HG03064 (cell line): Measurements from ENCODE around the gene DNM3.

ENCODE experiments used
- ATAC-seq: cut with Tn5 transposase; IDR thresholded peaks from one replicate; pipeline ENCODE4 v1.9.1; 2021; ENCODE audit warnings: low read depth; ENCODE audit not compliant: unreplicated experiment

The DNM3 gene

DNA sequence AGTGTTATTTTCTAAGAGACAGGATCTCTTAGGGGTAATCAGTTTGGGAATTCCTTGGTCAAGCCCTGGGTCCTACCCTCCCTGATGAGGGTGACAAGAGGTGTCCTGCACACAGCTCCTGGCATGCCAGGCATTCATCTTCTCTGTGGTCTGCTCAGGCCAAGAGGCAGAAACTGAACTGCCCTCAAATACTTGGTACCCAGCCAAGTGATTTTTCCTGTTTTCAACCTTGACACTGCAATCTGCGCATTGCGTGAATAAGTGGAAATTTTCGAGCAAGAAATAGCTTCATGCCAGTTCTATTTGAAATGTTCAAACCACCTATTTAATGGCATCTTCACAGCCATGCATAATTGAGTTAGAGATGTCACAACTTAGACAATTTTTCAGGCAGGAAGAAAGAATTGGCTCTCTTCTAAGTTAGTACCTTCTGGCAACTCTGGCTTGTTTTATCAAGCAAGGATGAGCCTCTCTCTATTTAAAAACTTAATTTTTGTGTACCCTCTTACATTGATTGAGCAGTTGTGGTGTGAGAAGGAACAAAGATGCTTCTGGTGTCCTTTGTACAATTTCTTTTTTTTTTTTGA, 27.0 kb downstream of the DNM3 start:
- no peak for ATAC-seq

DNA sequence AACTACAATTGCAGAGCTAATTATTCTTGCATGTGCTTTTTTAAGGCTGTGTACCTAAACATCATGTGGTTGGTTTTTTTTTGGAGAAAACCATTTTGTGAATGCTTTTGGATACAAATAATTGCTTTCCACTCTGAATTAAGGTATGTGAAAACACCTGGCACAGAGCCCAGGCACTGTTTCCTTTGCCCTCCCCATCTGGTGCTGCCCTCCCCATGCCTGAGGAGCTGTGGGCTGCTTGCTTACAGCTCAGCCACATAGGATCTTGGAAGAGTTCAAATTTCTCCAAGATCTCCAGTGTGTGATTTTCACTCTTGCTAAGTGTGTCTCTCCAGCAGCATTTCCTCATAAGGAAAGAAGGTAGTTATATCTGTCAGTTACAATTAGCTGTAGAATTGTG, 27.8 kb downstream of the DNM3 start:
- no peak for ATAC-seq

DNA sequence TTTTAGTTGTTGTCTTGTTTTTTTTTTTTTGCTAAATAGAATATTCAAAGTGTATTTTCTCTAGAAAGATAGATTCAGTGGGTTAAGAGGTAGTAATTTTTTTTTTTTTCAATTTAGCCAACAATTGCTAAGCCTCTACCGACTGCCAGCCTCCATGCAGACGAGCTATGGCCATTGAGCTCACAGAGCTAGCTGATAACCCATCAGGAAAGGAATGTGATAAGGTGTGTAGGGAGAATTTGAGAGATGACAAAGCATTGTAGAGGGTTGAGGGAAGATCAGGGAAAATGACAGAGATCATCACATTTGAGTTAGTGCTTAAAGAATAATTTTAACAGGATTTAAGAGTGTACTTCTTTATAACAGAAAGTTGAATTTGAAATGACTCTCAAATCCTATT, 30.6 kb downstream of the DNM3 start:
- ATAC-seq: no peak

DNA sequence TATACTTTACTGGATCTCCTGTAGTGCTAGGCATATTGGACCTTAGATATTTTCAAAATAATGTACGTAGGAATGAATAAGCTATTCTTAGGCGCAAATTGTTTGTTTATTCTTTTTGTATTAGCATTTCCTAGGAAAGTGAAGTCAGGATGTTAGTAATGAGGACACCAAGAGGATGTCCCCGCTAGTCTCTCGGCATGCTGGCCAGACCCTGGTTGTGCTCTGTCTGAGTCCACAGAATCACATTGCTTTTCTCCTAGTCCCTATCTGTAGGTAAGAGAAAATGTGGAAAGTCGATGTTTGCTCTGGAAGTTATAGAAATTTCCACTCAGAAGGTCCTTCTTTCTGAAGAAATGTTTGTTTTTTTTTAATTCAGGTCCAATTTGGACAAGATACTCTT, 31.1 kb downstream of the DNM3 start:
- ATAC-seq: no peak

DNA sequence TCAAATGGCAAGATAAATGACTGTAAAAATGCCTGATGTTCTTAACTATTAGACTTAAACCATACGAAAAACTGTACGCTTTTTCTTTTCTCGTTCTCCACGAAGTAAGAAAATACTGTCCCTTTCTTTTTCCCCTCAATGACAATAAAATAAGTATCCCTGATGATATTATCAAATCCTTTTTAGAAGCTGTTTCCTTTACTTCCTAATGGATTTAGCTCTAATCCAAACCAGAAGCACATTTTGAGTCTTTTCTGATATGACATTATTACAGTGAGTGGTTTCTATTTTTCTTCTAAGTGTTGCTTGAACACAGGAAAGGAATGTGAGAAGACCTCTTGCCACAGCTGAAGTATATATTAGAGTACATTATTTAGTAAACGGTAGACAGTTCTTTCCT, 32.4 kb downstream of the DNM3 start:
- no peak for ATAC-seq

DNA sequence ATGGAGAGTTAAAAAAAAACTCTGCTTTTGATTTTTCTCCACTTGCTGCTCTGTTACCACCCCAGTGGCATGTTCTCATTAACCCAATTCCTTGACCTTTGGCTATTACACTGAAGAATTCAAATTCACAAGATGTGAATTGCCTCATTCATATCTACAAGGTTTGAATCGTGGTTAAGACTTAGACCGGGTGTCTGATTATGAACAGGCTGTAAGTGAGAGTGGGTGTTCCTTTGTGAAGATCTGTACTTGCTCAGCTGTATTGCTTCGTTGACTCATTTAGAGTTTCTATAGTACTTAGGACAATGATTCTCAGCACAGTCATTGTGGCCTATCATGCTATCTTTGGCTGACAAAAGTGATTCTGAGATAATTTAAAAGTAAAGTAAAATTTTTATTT, 36.4 kb downstream of the DNM3 start:
- ATAC-seq: no peak

DNA sequence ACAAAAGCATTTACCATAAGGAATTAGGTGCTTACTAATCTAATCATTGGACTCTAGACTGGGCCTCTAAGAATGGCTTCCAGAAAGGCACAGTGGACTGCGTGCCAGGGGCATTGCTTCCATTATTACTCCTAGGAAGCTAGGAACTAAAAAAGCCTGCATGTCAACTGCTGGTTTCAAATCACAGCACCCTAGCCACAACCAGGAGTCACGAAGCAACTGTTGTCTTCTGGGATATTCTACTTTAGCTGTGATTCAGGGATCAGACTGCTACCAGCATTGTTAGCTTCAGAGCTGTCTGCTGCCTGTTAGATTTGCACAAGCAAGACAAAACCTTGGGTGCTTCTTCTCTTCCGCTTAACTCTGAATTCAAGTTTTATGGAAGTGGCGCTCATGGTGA, 38.3 kb downstream of the DNM3 start:
- ATAC-seq: no peak

DNA sequence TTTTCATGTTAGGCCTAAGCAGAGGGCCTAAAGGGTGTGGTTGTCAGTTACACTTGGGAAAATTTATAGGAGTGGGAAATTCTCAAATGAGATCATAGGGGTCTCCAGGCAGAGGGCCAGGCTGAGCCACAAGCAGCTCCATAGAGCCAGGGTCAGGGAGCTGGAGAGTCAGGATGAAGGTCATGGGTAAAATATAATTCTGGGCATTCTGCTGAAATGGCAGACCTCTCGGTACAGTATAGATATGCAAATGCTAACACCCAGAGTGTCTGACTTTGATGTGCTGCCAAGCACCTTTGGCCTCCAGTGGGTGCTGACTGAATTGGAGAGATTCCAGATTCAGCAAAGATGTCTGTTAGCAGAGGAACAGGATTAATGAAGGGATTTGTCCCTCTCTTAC, 40.1 kb downstream of the DNM3 start:
- ATAC-seq: no peak

DNA sequence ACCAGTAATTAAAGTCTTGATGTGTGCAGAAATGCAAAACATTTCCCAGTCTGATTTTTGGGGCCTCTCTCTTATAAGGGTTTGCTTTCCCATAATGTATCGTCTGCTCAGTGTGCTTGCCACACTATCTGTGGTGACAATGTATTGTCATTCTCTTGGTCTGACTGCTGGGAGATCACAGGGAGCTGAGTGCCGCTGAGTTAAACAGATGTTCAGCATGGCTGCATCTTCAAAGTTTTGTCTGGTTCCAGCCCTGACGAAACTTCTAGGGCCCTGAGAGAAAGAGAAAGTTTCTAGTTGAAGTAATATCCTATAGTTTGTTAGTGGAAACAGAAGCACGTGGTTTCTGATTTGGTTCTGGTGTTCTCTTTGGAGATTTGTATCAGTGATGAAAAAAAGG, 42.6 kb downstream of the DNM3 start:
- no peak for ATAC-seq

DNA sequence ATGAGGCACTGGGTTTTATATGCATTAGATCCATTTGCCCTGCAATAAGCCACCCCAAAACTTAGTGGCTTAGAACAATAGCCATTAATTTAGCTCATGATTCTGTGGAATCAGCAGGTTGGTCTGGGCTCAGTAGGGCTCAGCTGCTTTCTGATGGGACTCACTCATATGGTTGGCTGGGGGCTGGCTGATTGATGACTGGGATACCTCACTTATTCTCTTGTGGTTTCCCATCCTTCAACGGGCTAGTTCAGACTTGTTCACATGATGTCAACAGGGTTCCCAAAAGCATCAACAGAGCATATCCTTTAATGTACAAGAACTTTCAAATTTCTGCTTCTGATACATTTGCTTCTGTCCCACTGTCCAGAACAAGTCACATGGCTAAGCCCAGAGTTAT, 43.2 kb downstream of the DNM3 start:
- ATAC-seq: no peak

DNA sequence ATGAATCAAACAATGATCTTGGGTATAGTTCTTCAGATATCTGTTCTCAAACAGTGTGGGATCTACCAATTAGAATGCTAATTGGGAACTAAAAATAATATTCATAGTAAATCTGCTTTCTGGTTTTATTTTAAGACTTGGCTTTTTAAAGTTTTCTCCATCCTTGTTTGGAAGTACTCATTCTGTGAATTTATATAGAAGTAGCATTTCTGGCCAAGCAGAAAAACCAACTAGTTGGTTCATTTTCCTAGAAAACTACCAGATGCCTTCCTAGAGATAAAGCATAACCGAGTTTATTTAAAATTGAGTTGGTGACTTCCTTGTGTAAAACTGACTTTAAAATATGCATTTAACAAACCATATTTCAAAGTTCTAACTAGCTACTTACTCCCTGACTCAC, 48.8 kb downstream of the DNM3 start:
- ATAC-seq: no peak

DNA sequence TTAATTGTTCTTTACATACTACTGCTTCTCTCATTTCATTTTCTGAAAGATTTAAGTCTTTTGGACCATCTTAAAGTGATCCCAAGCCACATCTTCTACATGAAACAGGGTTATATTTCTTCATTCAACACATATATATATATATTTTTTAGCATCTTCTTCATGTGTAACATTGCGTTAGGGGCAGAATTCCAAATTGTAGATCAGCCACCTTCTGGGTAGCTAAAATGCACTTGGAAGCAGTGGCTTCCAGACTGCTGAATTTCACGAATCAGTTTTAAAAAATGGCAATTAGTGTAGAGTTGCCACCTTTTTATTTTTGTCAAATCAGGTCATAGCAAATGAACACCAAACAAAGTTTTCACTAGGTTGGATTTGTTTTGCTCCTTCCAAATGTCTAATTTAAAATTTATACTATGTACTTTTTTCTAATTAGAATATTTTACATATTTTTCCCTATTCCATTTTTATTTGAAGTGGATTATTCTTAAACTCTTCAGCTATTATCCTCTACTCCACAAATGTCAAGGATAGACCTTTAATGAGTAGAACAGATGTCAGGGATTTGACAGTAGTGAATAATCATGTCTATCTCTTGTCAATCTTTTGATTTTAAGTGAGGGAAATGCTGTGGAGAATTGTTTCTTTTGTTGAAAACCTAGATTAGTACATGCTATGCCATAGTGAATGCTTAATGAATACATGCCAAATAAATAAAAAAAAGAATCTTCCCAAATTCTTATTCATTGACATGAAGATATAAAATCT, 55.8 kb downstream of the DNM3 start:
- no peak for ATAC-seq

DNA sequence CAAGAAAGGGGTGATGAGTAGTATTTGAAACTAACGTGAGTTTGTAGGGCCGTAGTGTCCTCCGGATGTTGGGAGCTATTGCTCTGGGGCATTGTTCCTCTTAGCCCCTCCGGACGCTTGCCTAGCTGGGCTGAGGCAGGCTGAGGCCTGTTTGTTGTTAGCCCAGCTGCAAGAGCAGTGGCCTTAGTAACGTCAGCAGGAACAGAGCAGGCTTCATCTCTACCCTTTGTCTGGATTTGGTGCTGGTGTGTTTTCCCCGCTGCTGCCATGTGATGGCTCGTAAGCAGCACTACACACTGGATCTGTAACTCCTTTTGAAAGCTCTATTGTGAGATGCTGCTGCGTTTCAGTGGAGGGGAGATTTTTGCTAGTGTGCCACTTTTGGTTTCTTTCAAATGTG, 57.6 kb downstream of the DNM3 start:
- ATAC-seq: no peak

DNA sequence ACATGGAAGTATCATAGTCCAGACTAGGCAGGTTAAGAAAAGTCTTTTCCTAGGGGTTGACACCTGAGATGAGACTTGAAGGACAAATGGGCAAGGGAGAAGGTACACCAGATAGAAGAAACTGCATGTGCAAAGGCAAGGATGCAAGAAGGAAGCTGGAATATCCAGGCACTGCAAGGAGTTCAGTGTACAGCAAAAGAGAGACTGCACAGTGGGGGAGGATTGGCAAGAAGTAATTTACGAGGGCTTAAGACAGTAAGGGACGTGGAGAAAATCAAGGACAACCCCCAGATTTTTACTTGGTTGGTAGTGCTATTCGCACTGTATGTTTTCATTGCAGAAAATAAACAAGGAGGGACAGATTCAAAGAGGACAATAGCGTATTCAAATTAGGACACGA, 58.5 kb downstream of the DNM3 start:
- ATAC-seq: no peak

DNA sequence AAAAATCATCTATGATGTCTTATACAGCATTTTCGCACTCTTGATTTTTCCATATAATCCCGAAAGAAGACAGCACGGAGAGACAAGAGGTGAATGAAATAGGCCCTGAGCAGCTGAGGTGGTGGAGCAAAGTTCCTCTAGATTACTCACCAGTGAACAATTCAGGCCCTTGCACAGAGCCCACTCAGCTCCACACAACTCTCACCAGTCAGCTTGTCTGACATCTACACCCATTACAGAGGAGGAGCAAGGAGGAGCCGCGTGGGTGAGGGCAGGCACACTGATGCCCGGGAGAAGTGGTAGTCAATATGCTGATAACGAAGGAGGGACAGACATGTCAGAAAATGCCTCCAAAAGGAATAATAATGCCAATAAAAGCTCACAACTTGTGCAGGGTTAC, 59.9 kb downstream of the DNM3 start:
- ATAC-seq: no peak

DNA sequence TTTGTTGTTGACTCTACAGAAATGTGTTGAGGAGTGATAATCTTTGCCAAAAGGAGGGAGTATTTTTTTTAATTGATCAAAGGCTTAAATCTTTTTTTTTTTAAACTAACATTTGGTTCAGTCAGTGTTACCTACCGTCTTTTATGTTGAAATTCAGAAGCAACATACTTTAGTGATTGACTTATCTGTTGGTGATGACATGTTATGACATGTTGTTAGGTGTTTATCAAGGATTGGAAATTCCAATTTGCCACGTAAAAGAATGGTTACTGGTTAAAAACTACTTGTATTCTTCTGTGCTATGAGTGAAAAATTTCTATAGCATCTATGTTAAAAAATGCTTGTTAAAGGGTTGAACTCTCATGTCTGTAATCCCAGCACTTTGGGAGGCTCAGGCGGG, 61.2 kb downstream of the DNM3 start:
- no peak for ATAC-seq

DNA sequence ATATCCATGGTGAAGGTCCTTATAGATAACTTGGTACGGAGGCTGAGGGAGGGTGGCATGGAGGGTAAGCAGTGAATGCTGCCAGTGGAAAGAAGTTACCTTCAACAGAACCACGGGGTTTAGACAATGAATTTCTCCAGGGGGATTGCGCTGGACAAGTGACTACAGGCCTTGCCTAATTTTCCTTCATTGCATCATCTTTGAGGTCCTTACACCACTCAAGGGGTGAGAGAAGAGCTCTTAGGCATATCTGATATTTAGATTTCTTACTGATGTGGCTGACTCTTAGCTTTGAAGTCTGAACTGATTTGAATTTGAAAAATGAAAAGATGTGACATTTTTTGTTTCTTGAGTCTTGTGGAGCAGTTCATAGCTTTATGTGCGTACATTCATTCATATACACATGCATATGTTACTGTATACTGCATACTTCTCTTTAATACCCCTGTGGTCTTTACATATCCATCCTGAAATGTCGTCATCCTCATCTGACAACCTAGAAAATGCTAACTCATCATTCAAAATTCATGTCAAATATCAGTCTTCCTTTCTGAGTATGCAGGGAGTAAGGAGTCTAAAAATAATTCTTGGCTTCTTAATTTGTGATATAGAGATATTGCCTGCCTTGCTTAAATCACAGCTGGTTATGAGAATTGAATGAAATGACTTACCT, 63.6 kb downstream of the DNM3 start:
- ATAC-seq: no peak

DNA sequence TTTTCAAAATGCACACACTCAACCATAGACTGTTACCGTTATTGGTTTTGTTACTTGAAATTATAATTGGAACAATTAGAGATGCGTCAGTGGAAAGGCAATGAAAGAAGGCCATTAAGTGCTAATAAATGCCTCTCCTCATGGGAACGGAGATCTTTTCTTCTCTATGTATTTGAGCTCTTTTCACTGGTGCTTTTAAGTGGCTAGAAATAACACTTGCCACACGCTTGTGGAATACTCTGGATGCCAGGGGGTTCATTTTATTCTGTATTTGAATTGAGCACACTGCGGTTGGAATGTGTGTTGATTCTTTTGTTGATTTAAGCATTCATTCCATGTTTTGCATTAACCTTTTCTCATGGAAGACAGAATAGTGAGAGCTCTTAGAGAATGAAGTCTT, 68.4 kb downstream of the DNM3 start:
- no peak for ATAC-seq

DNA sequence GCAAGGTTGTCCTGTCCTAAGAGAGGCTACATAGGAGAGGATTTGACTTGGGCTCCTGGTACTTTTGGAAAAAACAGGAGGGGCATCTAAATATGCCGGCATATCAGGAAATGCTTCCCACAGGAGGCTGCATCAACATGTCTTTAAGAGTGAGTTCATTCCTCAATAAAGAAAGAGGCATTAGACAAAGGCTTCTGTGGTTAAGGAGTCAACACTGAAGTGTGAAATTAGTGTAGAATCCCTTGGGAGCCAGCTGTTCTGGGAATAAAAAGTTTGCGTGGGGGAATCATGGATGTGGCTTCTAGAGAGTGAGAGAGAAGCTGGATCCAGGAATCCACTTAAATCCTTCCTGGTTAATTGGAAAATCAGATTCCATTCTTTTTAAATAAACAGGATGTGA, 69.5 kb downstream of the DNM3 start:
- no peak for ATAC-seq

DNA sequence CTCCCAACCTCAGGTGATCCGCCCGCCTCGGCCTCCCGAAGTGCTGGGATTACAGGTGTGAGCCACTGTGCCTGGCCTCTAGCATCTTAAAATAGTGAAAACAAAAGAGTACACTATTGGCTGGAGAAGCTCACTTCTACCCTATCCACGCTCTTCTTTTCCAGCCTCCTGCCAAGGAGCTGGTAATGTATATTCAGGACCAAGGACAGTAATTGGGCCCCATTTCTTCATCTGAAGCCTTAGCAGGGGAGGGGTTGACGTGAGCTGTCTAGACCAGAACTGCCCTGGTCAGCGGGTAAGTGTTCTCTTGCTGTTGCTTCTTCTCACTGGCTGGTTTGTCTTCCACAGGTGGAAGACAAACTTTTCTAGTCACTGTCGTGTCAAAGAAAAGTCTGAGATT, 70.2 kb downstream of the DNM3 start:
- no peak for ATAC-seq

DNA sequence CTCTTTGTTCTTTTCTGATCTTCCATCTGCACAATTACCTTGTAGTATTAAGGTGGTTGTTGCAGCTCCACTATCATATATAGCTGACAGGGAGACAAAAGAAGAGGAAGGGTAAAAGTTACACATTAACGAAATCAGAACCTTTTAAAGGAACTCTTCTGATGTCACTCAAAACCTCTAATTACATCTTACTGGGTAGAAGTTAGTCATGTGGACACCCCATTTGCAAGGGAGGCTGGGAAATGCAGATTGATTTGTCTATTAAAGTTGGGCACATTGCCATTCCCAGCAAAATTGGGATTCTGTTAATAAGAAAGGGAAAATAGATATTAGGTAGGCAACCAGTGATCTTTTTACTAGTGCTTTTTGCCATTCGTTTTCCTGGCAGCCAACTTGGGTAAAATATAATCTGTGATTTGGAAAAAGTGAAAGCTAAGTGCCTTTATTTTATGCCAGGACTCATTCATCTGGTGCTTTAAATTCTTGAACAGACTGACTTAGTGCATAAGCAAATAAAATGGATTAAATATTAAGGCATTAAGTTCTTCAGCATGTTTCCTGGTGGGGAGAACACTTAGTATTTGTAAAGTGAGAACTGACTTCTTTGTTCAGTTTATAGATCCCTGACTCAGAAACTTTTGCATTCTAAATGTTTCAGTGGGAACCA, 71.3 kb downstream of the DNM3 start:
- no peak for ATAC-seq

DNA sequence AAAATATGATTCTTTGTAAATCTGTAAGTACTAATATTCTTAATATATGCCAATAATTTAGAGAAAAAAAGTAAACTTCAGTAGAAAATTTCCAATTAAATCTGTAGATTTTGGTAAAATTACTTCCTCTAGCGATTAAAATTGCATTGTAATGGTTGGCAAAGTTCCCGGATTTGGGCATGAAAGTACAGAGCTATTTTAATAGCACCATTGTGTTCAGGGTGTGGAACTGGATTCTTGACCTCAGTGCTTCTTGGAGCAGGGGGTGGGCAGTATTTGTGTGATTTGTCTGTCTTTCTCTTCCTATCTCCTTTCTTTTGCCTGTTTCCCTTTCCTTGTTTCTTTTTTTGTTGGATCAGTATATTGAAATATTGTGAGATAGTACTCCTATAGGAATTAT, 72.1 kb downstream of the DNM3 start:
- no peak for ATAC-seq
